ENCODE measurements around the gene ATP1B4. TPM values are rescaled to one million over a fixed set of nuclear protein-coding genes. Genes with fewer than 3 reads are reported as not detected.
"Not testable (repeated sequence)": the region's sequence is repeated elsewhere in the genome, so short reads cannot be mapped to it uniquely, and the experiment has no call there.

The ATP1B4 gene
- total RNA-seq, 1 donor: not detected

DNA sequence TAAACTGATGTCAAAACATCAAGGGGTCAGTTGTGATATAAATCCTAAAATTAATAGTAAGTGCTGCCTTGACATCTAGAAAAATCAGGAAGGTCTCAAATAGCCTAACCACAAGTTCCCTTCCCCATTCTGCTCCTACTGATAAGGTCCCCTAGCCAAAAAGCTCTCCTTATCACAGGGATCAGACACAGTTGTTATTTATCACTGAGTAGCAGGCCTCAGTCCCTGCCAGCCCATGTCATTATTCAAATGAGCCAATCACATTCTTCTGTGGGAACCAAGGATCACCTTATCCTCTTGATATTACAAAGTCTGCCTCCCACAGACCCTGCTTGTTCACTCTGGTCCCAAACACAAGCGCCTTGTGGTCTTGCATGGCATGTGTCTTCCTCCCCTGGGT, 27.3 kb upstream of the ATP1B4 start:
- Histone ChIP-seq H2AFZ (ENCODE audit: low read length) (no peak overlapping the region), H3K36me3 (ENCODE audit: insufficient read depth, low read length) (no peaks in the 10 kb centered on the region), H3K4me2 (ENCODE audit: insufficient read depth, low read length) (no peak overlapping the region), H3K9me3 (ENCODE audit: low read depth, low read length) (no peaks in the 10 kb centered on the region), H3K4me3 (ENCODE audit: insufficient read depth, low read length) (no peak overlapping the region), H3K79me2 (ENCODE audit: insufficient read depth, low read length) (no peaks in the 10 kb centered on the region), H3K4me1 (ENCODE audit: insufficient read depth, low read length) (no peaks in the 10 kb centered on the region), H3K27ac (ENCODE audit: low read depth, low read length) (no peak overlapping the region), H3K27me3 (ENCODE audit: insufficient read depth, low read length) (no peaks in the 10 kb centered on the region), H4K20me1 (ENCODE audit: insufficient read depth, low read length) (no peaks in the 10 kb centered on the region)
- DNase-seq (ENCODE audit: insufficient read length, low spot score, missing footprints): no peak
- TF ChIP-seq CTCF (IDR thresholded peaks at IDR 0.05; ENCODE audit: extremely low read depth, low read depth, low read length): no peak

DNA sequence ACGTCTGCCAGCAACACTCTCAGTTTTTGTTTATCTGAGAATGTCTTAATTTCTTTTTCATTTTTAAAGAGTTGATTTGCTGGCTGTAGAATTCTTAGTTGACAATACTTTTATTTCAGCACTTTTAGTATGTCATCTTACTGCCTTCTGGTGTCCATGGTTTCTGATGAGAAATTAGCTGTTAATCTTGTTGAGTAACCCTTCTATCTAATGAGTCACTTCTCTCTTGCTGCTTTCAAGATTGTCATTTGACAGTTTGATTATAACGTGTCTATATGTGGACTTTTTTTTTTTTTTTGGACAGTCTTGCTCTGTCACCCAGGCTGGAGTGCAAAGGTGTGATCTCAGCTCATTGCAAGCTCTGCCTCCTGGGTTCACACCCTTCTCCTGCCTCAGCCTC, 26.6 kb upstream of the ATP1B4 start:
- H3K4me2 ChIP-seq (ENCODE audit: insufficient read depth, low read length): no peak overlapping the region
- no peak for TF ChIP-seq CTCF (IDR thresholded peaks at IDR 0.05; ENCODE audit: extremely low read depth, low read depth, low read length)
- no peaks in the 10 kb centered on the region for H3K9me3 ChIP-seq (ENCODE audit: low read depth, low read length)
- H3K4me1 ChIP-seq (ENCODE audit: insufficient read depth, low read length): no peaks in the 10 kb centered on the region
- no peak overlapping the region for H2AFZ ChIP-seq (ENCODE audit: low read length)
- H3K36me3 ChIP-seq (ENCODE audit: insufficient read depth, low read length): no peaks in the 10 kb centered on the region
- no peaks in the 10 kb centered on the region for H3K27me3 ChIP-seq (ENCODE audit: insufficient read depth, low read length)
- no peak overlapping the region for H3K4me3 ChIP-seq (ENCODE audit: insufficient read depth, low read length)
- no peak overlapping the region for H3K27ac ChIP-seq (ENCODE audit: low read depth, low read length)
- DNase-seq (ENCODE audit: insufficient read length, low spot score, missing footprints): no peak
- H4K20me1 ChIP-seq (ENCODE audit: insufficient read depth, low read length): no peaks in the 10 kb centered on the region
- no peaks in the 10 kb centered on the region for H3K79me2 ChIP-seq (ENCODE audit: insufficient read depth, low read length)

DNA sequence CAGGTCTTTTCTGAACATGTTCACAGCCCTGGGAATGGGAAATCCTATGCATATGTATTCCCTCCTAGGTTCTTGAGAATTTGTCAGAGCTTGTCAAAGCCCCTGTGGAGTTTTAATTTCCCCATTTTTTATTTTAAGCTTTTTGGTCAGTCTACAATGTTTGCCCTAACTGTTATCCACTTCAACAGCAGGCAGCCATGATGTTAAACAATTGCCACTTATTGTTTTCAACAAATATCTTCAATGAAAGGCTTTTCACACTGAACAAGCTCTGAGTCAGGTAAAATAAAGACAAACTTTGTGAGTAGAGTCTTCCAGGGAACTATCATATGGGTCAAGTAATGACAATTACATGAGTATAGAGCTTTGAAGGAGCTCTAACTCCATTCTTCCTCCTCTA, 25.0 kb upstream of the ATP1B4 start:
- Histone ChIP-seq H3K79me2 (ENCODE audit: insufficient read depth, low read length) (no peaks in the 10 kb centered on the region), H3K4me2 (ENCODE audit: insufficient read depth, low read length) (no peak overlapping the region), H3K36me3 (ENCODE audit: insufficient read depth, low read length) (no peaks in the 10 kb centered on the region), H2AFZ (ENCODE audit: low read length) (no peak overlapping the region), H4K20me1 (ENCODE audit: insufficient read depth, low read length) (no peaks in the 10 kb centered on the region), H3K4me3 (ENCODE audit: insufficient read depth, low read length) (no peak overlapping the region), H3K27ac (ENCODE audit: low read depth, low read length) (no peak overlapping the region), H3K9me3 (ENCODE audit: low read depth, low read length) (no peaks in the 10 kb centered on the region), H3K27me3 (ENCODE audit: insufficient read depth, low read length) (no peaks in the 10 kb centered on the region), H3K4me1 (ENCODE audit: insufficient read depth, low read length) (no peaks in the 10 kb centered on the region)
- DNase-seq (ENCODE audit: insufficient read length, low spot score, missing footprints): no peak
- no peak for TF ChIP-seq CTCF (IDR thresholded peaks at IDR 0.05; ENCODE audit: extremely low read depth, low read depth, low read length)

DNA sequence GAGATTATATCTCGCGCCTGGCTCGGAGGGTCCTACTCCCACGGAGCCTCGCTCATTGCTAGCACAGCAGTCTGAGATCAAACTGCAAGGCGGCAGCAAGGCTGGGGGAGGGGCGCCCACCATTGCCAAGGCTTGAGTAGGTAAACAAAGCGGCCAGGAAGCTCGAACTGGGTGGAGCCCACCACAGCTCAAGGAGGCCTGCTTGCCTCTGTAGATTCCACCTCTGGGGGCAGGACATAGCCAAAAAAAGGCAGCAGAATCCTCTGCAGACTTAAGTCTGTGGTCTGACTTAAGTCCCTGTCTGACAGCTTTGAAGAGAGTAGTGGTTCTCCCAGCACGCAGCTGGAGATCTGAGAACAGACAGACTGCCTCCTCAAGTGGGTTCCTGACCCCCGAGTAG, 17.3 kb upstream of the ATP1B4 start:
- DNase-seq (ENCODE audit: insufficient read length, low spot score, missing footprints); H3K79me2 ChIP-seq (ENCODE audit: insufficient read depth, low read length); H3K4me2 ChIP-seq (ENCODE audit: insufficient read depth, low read length); H3K27me3 ChIP-seq (ENCODE audit: insufficient read depth, low read length); H3K4me1 ChIP-seq (ENCODE audit: insufficient read depth, low read length); H3K36me3 ChIP-seq (ENCODE audit: insufficient read depth, low read length); H3K27ac ChIP-seq (ENCODE audit: low read depth, low read length); H3K9me3 ChIP-seq (ENCODE audit: low read depth, low read length); H4K20me1 ChIP-seq (ENCODE audit: insufficient read depth, low read length); H3K4me3 ChIP-seq (ENCODE audit: insufficient read depth, low read length); H2AFZ ChIP-seq (ENCODE audit: low read length): not testable (repeated sequence)

Measured in osteoblast (primary cell).